ENCODE results near the gene FUOM. TPM values are rescaled to one million over a fixed set of nuclear protein-coding genes. Genes with fewer than 3 reads are reported as not detected.
"Not testable (repeated sequence)": the region's sequence is repeated elsewhere in the genome, so short reads cannot be mapped to it uniquely, and the experiment has no call there.

Gene FUOM
- total RNA-seq, 4 donors from 2014 or later = 2.6 to 13.8 (median 2.9) TPM; not detected in 1

- DNase-seq = no peak
- H3K4me1 ChIP-seq = peaks cover 0 to 1% of the 10 kb centered on the region in 2 donors
- H3K36me3 ChIP-seq = no peaks in the 10 kb centered on the region
- intact Hi-C loops (cut with DNase I; ENCODE audit: low total_unique reads) = no loop called here
- TF ChIP-seq, protein P1, sequence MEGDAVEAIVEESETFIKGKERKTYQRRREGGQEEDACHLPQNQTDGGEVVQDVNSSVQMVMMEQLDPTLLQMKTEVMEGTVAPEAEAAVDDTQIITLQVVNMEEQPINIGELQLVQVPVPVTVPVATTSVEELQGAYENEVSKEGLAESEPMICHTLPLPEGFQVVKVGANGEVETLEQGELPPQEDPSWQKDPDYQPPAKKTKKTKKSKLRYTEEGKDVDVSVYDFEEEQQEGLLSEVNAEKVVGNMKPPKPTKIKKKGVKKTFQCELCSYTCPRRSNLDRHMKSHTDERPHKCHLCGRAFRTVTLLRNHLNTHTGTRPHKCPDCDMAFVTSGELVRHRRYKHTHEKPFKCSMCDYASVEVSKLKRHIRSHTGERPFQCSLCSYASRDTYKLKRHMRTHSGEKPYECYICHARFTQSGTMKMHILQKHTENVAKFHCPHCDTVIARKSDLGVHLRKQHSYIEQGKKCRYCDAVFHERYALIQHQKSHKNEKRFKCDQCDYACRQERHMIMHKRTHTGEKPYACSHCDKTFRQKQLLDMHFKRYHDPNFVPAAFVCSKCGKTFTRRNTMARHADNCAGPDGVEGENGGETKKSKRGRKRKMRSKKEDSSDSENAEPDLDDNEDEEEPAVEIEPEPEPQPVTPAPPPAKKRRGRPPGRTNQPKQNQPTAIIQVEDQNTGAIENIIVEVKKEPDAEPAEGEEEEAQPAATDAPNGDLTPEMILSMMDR (IDR thresholded peaks at IDR 0.05) = no peak
- no peak for TF ChIP-seq POLR2A (IDR thresholded peaks at IDR 0.05)
- no peaks in the 10 kb centered on the region for H3K9me3 ChIP-seq
- no peak overlapping the region for H3K27ac ChIP-seq
- no peak overlapping the region for H3K4me3 ChIP-seq
- peaks cover 18 to 28% of the 10 kb centered on the region in 2 donors for H3K27me3 ChIP-seq
Observed at GRCh38 chr10:133324857-133325260, 33.0 kb downstream of the FUOM start.

DNA sequence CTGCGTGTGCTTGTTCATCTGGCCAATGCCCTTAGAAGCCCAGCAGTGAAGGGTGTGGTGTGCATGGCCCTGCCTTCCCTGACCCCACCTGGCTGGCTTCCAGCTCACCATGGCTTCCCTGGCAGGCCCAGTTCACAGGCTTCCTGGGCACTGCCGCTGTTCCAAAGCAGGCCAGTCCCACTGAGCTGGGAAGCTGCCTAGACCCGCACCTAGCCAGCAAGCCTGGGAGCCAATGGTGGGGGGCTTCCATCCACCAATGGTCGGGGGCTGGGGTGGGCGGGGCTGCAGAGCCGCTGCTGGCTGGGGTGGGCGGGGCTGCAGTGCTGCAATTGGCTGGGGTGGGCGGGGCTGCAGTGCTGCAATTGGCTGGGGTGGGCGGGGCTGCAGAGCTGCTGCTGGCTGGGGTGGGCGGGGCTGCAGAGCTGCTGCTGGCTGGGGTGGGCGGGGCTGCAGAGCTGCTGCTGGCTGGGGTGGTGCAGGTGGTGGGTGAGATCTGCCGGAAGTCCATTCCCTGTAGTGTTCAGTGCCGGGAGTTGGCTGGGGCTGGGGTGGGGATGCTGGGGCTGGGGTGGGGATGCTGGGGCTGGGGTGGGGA is 33.5 kb downstream of the FUOM start:
- Histone ChIP-seq H3K4me1 (no peaks in the 10 kb centered on the region), H3K27me3 (peaks cover 18 to 28% of the 10 kb centered on the region in 2 donors), H3K9me3 (no peaks in the 10 kb centered on the region), H3K27ac (no peak overlapping the region), H3K4me3 (no peak overlapping the region), H3K36me3 (no peaks in the 10 kb centered on the region)
- TF ChIP-seq POLR2A (IDR thresholded peaks at IDR 0.05) = no peak
- intact Hi-C loops (cut with DNase I; ENCODE audit: low total_unique reads) = no loop called here
- DNase-seq = no peak

DNA sequence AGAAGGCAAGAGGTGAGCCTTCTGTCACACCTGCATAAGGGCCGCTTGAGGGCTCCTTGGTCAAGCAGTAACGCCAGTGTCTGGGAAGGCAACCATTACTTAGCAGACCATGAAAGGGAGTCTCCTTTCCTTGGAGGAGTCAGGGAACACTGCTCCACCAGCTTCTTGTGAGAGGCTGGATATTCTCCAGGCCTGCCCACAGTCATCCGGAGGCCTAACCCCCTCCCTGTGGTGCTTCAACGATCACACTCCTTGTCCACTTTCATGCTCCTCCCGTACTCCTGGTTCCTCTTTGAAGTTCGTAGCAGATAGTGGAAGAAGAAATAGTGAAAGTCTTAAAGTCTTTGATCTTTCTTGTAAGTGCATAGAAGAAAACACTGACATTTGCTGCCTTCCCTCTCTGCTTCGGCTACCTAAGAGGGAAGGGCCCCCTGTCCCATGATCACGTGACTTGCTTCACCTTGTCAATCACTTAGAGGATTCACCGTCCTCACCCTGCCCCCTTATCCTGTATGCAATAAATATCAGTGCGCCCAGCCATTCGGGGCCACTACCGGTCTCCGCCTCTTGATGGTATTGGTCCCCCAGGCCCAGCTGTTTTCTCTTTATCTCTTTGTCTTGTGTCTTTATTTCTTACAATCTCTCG is 35.6 kb downstream of the FUOM start:
- H3K27me3 ChIP-seq = peaks cover 13 to 16% of the 10 kb centered on the region in 2 donors

DNA sequence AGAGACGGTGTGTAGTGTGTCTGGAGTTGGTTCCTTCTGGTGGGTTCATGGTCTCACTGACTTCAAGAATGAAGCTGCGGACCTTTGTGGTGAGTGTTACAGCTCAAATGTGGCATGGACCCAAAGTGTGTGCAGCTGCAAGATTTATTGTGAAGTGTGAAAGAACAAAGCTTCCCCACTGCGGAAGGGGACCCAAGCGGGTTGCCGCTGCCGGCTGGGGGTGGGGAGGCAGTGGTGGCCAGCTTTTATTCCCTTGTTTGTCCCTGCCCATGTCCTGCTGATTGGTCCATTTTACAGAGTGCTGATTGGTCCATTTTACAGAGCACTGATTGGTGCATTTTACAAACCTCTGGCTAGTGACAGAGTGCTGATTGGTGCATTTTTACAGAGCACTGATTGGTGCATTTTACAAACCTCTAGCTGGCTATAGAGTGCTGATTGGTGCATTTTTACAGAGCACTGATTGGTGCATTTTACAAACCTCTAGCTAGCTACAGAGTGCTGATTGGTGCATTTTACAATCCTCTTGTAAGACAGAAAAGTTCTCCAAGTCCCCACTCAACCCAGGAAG is 36.9 kb downstream of the FUOM start:
- DNase-seq; H3K9me3 ChIP-seq; H3K4me1 ChIP-seq; H3K4me3 ChIP-seq; H3K27ac ChIP-seq; H3K27me3 ChIP-seq; intact Hi-C loops (cut with DNase I; ENCODE audit: low total_unique reads); H3K36me3 ChIP-seq: not testable (repeated sequence)

More for the DNA sequence above, 35.6 kb downstream of the FUOM start:
- H3K4me3 ChIP-seq; H3K36me3 ChIP-seq; intact Hi-C loops (cut with DNase I; ENCODE audit: low total_unique reads); H3K27ac ChIP-seq; DNase-seq; H3K4me1 ChIP-seq; H3K9me3 ChIP-seq: not testable (repeated sequence)

DNA sequence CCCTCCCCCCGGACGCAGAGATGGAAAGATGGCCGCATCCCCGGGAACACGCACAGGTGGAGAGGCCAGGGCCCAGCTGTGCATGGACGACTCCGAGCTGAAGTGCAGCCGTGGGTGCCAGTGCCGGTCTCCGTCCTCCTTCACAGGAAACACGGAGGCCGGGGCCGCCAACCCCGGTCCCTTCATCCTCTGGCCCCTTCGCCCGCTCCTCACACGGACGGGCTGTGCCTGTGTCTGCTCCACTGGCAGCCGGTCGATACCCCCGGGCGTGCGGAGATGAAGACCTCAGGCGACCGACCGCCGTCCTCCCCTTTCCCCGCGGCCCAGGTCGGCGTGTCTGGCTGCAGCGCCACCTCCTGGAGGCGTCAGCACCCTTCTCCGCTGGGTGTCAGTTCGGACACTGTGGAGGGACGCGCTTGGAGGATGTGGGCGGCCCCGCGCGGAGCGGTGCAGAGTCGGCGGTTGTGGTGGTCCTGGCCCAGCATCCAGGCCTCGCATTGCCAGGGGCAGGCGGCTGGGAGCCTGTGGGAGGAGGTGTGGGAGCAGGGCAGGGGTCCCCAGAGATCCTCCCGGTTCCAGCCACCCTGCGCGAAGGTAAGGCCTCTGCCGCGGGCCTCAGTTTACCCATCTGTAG is 39.2 kb downstream of the FUOM start:
- DNase-seq = peak in 1 of 2 donors; percentile 40
- no peaks in the 10 kb centered on the region for H3K9me3 ChIP-seq
- peak overlapping the region in 1 of 2 donors; percentile 17 for H3K4me3 ChIP-seq
- no peak for TF ChIP-seq POLR2A (IDR thresholded peaks at IDR 0.05)
- TF ChIP-seq, protein P1 (IDR thresholded peaks at IDR 0.05) = peak; percentile 33 to 48 (median 41)
- H3K4me1 ChIP-seq = no peaks in the 10 kb centered on the region
- H3K36me3 ChIP-seq = no peaks in the 10 kb centered on the region
- no peak overlapping the region for H3K27ac ChIP-seq
- intact Hi-C loops (cut with DNase I; ENCODE audit: low total_unique reads) = no loop called here
- H3K27me3 ChIP-seq = no peaks in the 10 kb centered on the region

DNA sequence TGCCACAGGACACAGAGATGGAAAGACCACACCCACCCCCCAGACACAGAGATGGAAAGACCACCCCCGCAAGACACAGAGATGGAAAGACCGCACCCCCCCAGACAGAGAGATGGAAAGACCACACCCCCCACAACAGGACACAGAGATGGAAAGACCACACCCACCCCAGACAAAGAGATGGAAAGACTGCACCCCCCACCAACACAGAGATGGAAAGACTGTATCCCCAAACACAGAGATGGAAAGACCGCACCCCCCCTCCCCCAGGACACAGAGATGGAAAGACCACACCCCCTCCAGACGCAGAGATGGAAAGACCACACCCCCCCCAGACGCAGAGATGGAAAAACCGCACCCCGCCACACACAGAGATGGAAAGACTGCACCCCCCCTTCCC is 41.1 kb downstream of the FUOM start:
- Histone ChIP-seq H3K4me3 (no peak overlapping the region), H3K36me3 (no peaks in the 10 kb centered on the region), H3K27me3 (no peaks in the 10 kb centered on the region), H3K4me1 (no peaks in the 10 kb centered on the region), H3K9me3 (no peaks in the 10 kb centered on the region), H3K27ac (no peak overlapping the region)
- TF ChIP-seq, protein P1 (IDR thresholded peaks at IDR 0.05) = no peak
- no peak for TF ChIP-seq POLR2A (IDR thresholded peaks at IDR 0.05)
- intact Hi-C loops (cut with DNase I; ENCODE audit: low total_unique reads) = no loop called here
- no peak for DNase-seq

Measured in uterus (tissue), 4 donors.